A549 (cell line): ENCODE data around the gene DYNC1I2. TPM values are rescaled to one million over a fixed set of nuclear protein-coding genes. Genes with fewer than 3 reads are reported as not detected.

Experiments used
- ATAC-seq, 2 experiments: fragments of 200-7000 bp in 1 of 2; fragments of >200 bp in 1 of 2; cut with Nextera tagmentation in 1 of 2; cut with Tn5 transposase in 1 of 2; 3 replicates each; pipeline versions ENCODE4 v1.8.0 to v1.9.1; 2018 to 2020; ENCODE audit warnings: mild to moderate bottlenecking in 1 of 2, moderate library complexity in 1 of 2
- CTCF ChIA-PET: fragments of 300-600 bp; sonication (Branson Sonifier 250); formaldehyde crosslinking; extraction: SDS; loops from one replicate; lab custom pipeline; 2021; ENCODE audit warnings: antibody characterized with exemption, inconsistent platforms; lab: Yijun Ruan, JAX
- POLR2A ChIA-PET: fragments of 350-600 bp; formaldehyde crosslinking; extraction: SDS; loops from one replicate; lab custom pipeline; 2021; ENCODE audit warnings: antibody characterized with exemption, inconsistent platforms; lab: Yijun Ruan, JAX
- DNase-seq, 2 experiments: peaks; one replicate each; pipeline versions ENCODE4 v3.0.0 to v3.0.0-alpha.2; 2011 to 2016; ENCODE audit warnings: low read depth in 1 of 2, low spot score in 1 of 2
- FAIRE-seq: peaks from 2 replicates; lab custom pipeline; 2011; peaks lifted over from hg19 to GRCh38; lab: Jason Lieb, UNC
- H3K27ac ChIP-seq, 2 experiments: fragments of >200 bp; sonication (Bioruptor Twin); formaldehyde crosslinking; 3 replicates each; pipeline ENCODE4 v1.5.1; 2016 to 2017
- H3K4me1 ChIP-seq: fragments of >200 bp; sonication (Bioruptor Twin); formaldehyde crosslinking; 3 replicates; pipeline ENCODE4 v1.6.1; 2016
- H3K4me2 ChIP-seq: fragments of >200 bp; sonication (Bioruptor Twin); formaldehyde crosslinking; 3 replicates; pipeline ENCODE4 v1.6.1; 2016
- H3K4me3 ChIP-seq: fragments of >200 bp; sonication (Bioruptor Twin); formaldehyde crosslinking; 3 replicates; pipeline ENCODE4 v1.5.1; 2016
- H3K9me3 ChIP-seq: fragments of >200 bp; sonication (Bioruptor Twin); formaldehyde crosslinking; 3 replicates; pipeline ENCODE4 v1.6.1; 2016
- BHLHE40 ChIP-seq: IDR thresholded peaks from 2 replicates; pipeline ENCODE4 v1.6.1; 2012; ENCODE audit warnings: low read depth, low read length, inconsistent platforms
- CBX8 ChIP-seq: fragments of 200-600 bp; sonication (generic); IDR thresholded peaks from 2 replicates; pipeline ENCODE4 v1.6.1; 2016
- EHF ChIP-seq: fragments of 250-450 bp; sonication (Bioruptor Pico); IDR thresholded peaks from 2 replicates; pipeline ENCODE4 v1.5.0; 2020; ENCODE audit warnings: mild to moderate bottlenecking
- EHMT2 ChIP-seq: fragments of 200-600 bp; sonication (generic); IDR thresholded peaks from 2 replicates; pipeline ENCODE4 v1.6.1; 2016; ENCODE audit warnings: antibody characterized with exemption, low read depth, mild to moderate bottlenecking, moderate library complexity
- HOXA7 ChIP-seq: fragments of 250-450 bp; sonication (Bioruptor Pico); IDR thresholded peaks from 2 replicates; pipeline ENCODE4 v1.5.0; 2020; ENCODE audit warnings: mild to moderate bottlenecking, moderate library complexity
- HOXB13 ChIP-seq: fragments of 250-450 bp; sonication (Bioruptor Pico); IDR thresholded peaks from 2 replicates; pipeline ENCODE4 v1.5.0; 2020; ENCODE audit warnings: low read depth, mild to moderate bottlenecking, moderate library complexity
- JUN ChIP-seq, 2 experiments: fragments of >200 bp; sonication (Bioruptor Twin); formaldehyde crosslinking; IDR thresholded peaks; 2 replicates in 1 of 2; 3 replicates in 1 of 2; pipeline ENCODE4 v1.6.1; 2016 to 2017
- JUNB ChIP-seq: fragments of >200 bp; sonication (Bioruptor Twin); formaldehyde crosslinking; IDR thresholded peaks from 2 replicates; pipeline ENCODE4 v1.6.1; 2016
- KDM5A ChIP-seq: fragments of 200-600 bp; sonication (generic); IDR thresholded peaks from 2 replicates; pipeline ENCODE4 v1.6.1; 2016; ENCODE audit warnings: antibody characterized with exemption, mild to moderate bottlenecking
- MAFK ChIP-seq: fragments of 450-650 bp; IDR thresholded peaks from 2 replicates; pipeline ENCODE4 v1.6.1; 2014; ENCODE audit not compliant: partially characterized antibody
- MAZ ChIP-seq: fragments of 150-350 bp; IDR thresholded peaks from 2 replicates; pipeline ENCODE4 v1.6.1; 2014; ENCODE audit warnings: antibody characterized with exemption, low read depth, low read length, borderline replicate concordance
- PHF8 ChIP-seq: fragments of 200-600 bp; sonication (generic); IDR thresholded peaks from 2 replicates; pipeline ENCODE4 v1.6.1; 2016; ENCODE audit warnings: low read depth, mild to moderate bottlenecking, antibody characterized with exemption, moderate library complexity, borderline replicate concordance
- POLR2A ChIP-seq: IDR thresholded peaks from 2 replicates; pipeline ENCODE4 v1.6.1; 2012; ENCODE audit warnings: mild to moderate bottlenecking, low read length
- POLR2AphosphoS2 ChIP-seq: conservative IDR thresholded peaks from 2 replicates; pipeline ENCODE4 v1.6.1; 2012; ENCODE audit warnings: low read length, improper control_type of control experiment, inconsistent platforms
- RARB ChIP-seq: fragments of 250-450 bp; sonication (Bioruptor Pico); IDR thresholded peaks from 2 replicates; pipeline ENCODE4 v1.8.0; 2021; ENCODE audit warnings: mild to moderate bottlenecking, moderate library complexity
- RCOR1 ChIP-seq: fragments of 150-350 bp; IDR thresholded peaks from 2 replicates; pipeline ENCODE4 v1.6.1; 2014; ENCODE audit warnings: antibody characterized with exemption, low read length, low read depth
- RFX5 ChIP-seq: fragments of 450-650 bp; IDR thresholded peaks from 2 replicates; pipeline ENCODE4 v1.7.1; 2014; ENCODE audit warnings: antibody characterized with exemption, mild to moderate bottlenecking, moderate library complexity
- SMC3 ChIP-seq: fragments of >200 bp; sonication (Bioruptor Twin); formaldehyde crosslinking; IDR thresholded peaks from 3 replicates; pipeline ENCODE4 v1.6.1; 2018; ENCODE audit warnings: inconsistent platforms
- SREBF2 ChIP-seq: fragments of 450-650 bp; IDR thresholded peaks from 2 replicates; pipeline ENCODE4 v1.6.1; 2014; ENCODE audit warnings: mild to moderate bottlenecking, moderate library complexity
- ZC3H11A ChIP-seq: fragments of 450-650 bp; IDR thresholded peaks from 2 replicates; pipeline ENCODE4 v1.6.1; 2014; ENCODE audit warnings: antibody characterized with exemption, mild to moderate bottlenecking
- ZFP36 ChIP-seq: fragments of 450-650 bp; IDR thresholded peaks from 2 replicates; pipeline ENCODE4 v1.6.1; 2014; ENCODE audit warnings: borderline replicate concordance; ENCODE audit not compliant: partially characterized antibody
- ZSCAN20 ChIP-seq: fragments of 250-450 bp; sonication (Bioruptor Pico); IDR thresholded peaks from 2 replicates; pipeline ENCODE4 v1.8.0; 2022; ENCODE audit warnings: mild to moderate bottlenecking, moderate library complexity
- WGBS: methylation state at CpG from one replicate; pipeline ENCODE4 v1.1.6; 2017; ENCODE audit errors: missing lambda C conversion rate; 5-methylcytosine and 5-hydroxymethylcytosine counted together
- polyA plus RNA-seq, 4 experiments: library from polyadenylated mRNA; depleted of rRNA in 3 of 4; stranded (reverse); fragments of >200 nt; fragmentation: RNase III in 1 of 4; extraction: RNeasy Plus Mini Kit Qiagen cat#74134 plus additional on column Dnase treatment in 1 of 4; gene quantifications; 2 replicates in 3 of 4; 3 replicates in 1 of 4; pipeline ENCODE4 v1.2.3, GENCODE V29; 2011 to 2017
- TF ChIP-seq, protein P1 (sequence below): fragments of 200-600 bp; sonication (generic); IDR thresholded peaks from 2 replicates; pipeline ENCODE4 v1.6.1; 2016; ENCODE audit warnings: antibody characterized with exemption, mild to moderate bottlenecking, moderate library complexity
- TF ChIP-seq, protein P2 (sequence below): fragments of 250-450 bp; sonication (Bioruptor Pico); IDR thresholded peaks from 2 replicates; pipeline ENCODE4 v1.5.0; 2021; ENCODE audit warnings: mild to moderate bottlenecking, moderate library complexity, borderline replicate concordance
- TF ChIP-seq, protein P3 (sequence below): fragments of 150-350 bp; IDR thresholded peaks from 2 replicates; pipeline ENCODE4 v1.6.1; 2014; ENCODE audit warnings: low read depth, mild to moderate bottlenecking, low read length
- TF ChIP-seq, protein P4 (sequence below): fragments of >200 bp; sonication (Bioruptor Twin); formaldehyde crosslinking; IDR thresholded peaks from 2 replicates; pipeline ENCODE4 v1.6.1; 2016
- TF ChIP-seq, protein P5 (sequence below): IDR thresholded peaks from 2 replicates; pipeline ENCODE4 v1.6.1; 2012; ENCODE audit warnings: low read depth, borderline replicate concordance

DYNC1I2 gene
- polyA plus RNA-seq, 2 of the 4 experiments (the other 2 are of a cell fraction) = 87.6 to 150 TPM

DNA sequence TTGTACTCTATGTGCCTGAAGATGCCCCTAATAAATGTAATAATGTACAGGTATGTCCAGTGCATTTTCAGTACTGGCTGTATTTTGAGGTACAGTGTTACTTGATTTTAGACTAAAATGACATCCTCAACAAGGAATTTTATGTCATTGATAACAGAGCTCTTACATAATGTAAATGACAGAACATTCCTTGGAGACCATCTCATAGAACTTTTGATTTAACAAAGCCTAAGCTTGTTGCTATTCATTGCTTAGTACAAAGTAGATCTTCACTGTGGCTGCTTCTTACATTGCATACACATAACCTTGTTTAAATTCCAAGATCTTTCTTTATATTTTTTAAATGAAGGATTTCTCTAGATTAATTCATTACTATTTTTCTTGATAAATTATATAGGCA lies 24.1 kb downstream of the DYNC1I2 start:
- CTCF ChIA-PET = interaction anchor here (1.2 to 2.9 kb wide), 2 partner anchors 395 to 416 kb away, joined by 4 to 9 read pairs; no protein-coding TSS in a partner anchor
- POLR2A ChIA-PET = no interaction called here
- TF ChIP-seq RCOR1 = no peak
- TF ChIP-seq, protein P1, sequence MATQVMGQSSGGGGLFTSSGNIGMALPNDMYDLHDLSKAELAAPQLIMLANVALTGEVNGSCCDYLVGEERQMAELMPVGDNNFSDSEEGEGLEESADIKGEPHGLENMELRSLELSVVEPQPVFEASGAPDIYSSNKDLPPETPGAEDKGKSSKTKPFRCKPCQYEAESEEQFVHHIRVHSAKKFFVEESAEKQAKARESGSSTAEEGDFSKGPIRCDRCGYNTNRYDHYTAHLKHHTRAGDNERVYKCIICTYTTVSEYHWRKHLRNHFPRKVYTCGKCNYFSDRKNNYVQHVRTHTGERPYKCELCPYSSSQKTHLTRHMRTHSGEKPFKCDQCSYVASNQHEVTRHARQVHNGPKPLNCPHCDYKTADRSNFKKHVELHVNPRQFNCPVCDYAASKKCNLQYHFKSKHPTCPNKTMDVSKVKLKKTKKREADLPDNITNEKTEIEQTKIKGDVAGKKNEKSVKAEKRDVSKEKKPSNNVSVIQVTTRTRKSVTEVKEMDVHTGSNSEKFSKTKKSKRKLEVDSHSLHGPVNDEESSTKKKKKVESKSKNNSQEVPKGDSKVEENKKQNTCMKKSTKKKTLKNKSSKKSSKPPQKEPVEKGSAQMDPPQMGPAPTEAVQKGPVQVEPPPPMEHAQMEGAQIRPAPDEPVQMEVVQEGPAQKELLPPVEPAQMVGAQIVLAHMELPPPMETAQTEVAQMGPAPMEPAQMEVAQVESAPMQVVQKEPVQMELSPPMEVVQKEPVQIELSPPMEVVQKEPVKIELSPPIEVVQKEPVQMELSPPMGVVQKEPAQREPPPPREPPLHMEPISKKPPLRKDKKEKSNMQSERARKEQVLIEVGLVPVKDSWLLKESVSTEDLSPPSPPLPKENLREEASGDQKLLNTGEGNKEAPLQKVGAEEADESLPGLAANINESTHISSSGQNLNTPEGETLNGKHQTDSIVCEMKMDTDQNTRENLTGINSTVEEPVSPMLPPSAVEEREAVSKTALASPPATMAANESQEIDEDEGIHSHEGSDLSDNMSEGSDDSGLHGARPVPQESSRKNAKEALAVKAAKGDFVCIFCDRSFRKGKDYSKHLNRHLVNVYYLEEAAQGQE = no peak
- TF ChIP-seq MAZ = no peak
- no peak for TF ChIP-seq ZC3H11A
- TF ChIP-seq, protein P2, sequence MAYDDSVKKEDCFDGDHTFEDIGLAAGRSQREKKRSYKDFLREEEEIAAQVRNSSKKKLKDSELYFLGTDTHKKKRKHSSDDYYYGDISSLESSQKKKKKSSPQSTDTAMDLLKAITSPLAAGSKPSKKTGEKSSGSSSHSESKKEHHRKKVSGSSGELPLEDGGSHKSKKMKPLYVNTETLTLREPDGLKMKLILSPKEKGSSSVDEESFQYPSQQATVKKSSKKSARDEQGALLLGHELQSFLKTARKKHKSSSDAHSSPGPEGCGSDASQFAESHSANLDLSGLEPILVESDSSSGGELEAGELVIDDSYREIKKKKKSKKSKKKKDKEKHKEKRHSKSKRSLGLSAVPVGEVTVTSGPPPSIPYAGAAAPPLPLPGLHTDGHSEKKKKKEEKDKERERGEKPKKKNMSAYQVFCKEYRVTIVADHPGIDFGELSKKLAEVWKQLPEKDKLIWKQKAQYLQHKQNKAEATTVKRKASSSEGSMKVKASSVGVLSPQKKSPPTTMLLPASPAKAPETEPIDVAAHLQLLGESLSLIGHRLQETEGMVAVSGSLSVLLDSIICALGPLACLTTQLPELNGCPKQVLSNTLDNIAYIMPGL (CRISPR knock-in tag) = no peak
- TF ChIP-seq SMC3 = no peak
- TF ChIP-seq RFX5 = no peak
- Histone ChIP-seq H3K27ac (no peak overlapping the region), H3K4me2 (no peak overlapping the region), H3K4me3 (no peak overlapping the region), H3K4me1 (peaks cover 38% of the 10 kb centered on the region), H3K9me3 (no peaks in the 10 kb centered on the region)
- ATAC-seq = no peak
- no peak for DNase-seq
- FAIRE-seq = no peak

DNA sequence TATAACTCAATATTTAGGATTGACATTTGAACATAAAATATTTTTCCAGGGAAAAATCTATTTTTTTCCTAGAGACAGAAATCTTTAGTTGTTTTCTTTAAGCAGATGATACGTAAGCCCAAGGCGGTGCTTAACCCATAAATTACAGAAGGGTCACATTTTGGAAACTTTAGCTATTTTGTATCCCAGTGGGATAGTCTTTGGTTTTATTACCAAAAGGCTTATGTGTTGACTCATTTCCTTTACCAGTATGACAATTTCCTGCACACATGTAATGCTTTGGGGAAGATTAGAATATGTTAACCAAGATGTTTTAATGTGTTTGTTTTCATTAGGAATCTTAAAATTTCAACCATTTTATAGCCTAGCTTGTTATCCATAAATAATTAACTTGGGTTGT lies 24.8 kb downstream of the DYNC1I2 start:
- CTCF ChIA-PET = interaction anchor here (1.0 to 2.9 kb wide), 4 partner anchors 8 to 402 kb away, joined by 3 to 9 read pairs (median 4); no protein-coding TSS in a partner anchor

DNA sequence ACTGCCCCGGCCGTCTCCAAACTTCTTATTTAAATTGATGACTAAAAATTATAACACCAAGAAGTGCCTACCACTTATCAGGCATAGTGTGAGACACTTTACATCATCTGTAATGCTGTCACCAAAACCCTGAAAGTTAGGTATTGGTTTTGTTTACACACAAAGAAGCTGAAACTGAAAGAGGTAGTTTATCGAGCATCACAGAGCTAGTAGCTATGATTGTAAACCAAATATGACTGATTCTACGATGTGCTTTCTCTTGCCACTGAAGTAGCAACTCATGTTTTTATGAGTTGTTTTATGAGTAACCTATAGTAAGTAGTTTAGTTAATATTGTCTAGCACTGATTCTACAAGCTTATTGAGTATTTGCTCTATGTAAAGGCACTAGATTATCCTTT lies 31.5 kb downstream of the DYNC1I2 start:
- CTCF ChIA-PET = interaction anchor here (0.8 to 1.2 kb wide), 3 partner anchors 90 to 408 kb away, joined by 3 read pairs; partner anchors contain the start of gene DLX2
- POLR2A ChIA-PET = no interaction called here
- DNase-seq (no peak), ATAC-seq (no peak), FAIRE-seq (no peak)
- WGBS = 96% methylated on average over 4 of the region's 4 CpGs
- Histone ChIP-seq H3K4me2 (no peak overlapping the region), H3K9me3 (no peaks in the 10 kb centered on the region), H3K27ac (no peak overlapping the region), H3K4me3 (no peak overlapping the region), H3K4me1 (no peaks in the 10 kb centered on the region)
- TF ChIP-seq, protein P3, sequence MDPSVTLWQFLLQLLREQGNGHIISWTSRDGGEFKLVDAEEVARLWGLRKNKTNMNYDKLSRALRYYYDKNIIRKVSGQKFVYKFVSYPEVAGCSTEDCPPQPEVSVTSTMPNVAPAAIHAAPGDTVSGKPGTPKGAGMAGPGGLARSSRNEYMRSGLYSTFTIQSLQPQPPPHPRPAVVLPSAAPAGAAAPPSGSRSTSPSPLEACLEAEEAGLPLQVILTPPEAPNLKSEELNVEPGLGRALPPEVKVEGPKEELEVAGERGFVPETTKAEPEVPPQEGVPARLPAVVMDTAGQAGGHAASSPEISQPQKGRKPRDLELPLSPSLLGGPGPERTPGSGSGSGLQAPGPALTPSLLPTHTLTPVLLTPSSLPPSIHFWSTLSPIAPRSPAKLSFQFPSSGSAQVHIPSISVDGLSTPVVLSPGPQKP = no peak
- no peak for TF ChIP-seq JUNB
- no peak for TF ChIP-seq HOXB13
- TF ChIP-seq KDM5A = no peak
- no peak for TF ChIP-seq ZFP36
- no peak for TF ChIP-seq EHMT2
- TF ChIP-seq JUN (IDR thresholded peaks at IDR 0.05) = no peak
- TF ChIP-seq HOXA7 = no peak
- TF ChIP-seq CBX8 = no peak
- no peak for TF ChIP-seq POLR2A
- TF ChIP-seq SREBF2 = no peak
- no peak for TF ChIP-seq POLR2AphosphoS2
- no peak for TF ChIP-seq EHF (CRISPR knock-in tag)
- no peak for TF ChIP-seq BHLHE40
- TF ChIP-seq, protein P4, sequence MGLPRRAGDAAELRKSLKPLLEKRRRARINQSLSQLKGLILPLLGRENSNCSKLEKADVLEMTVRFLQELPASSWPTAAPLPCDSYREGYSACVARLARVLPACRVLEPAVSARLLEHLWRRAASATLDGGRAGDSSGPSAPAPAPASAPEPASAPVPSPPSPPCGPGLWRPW = no peak

More for the DNA sequence above, 24.8 kb downstream of the DYNC1I2 start:
- 82% methylated on average over 2 of the region's 2 CpGs for WGBS
- Histone ChIP-seq H3K9me3 (no peaks in the 10 kb centered on the region), H3K4me2 (peak overlapping the region; percentile 16; the same call in 2 of the 3 replicates), H3K27ac (no peak overlapping the region)
- FAIRE-seq = peak; percentile 72
- no peak for DNase-seq
- ATAC-seq = no peak
- TF ChIP-seq ZSCAN20 (CRISPR knock-in tag) = no peak
- no peak for TF ChIP-seq POLR2A
- TF ChIP-seq, protein P5, sequence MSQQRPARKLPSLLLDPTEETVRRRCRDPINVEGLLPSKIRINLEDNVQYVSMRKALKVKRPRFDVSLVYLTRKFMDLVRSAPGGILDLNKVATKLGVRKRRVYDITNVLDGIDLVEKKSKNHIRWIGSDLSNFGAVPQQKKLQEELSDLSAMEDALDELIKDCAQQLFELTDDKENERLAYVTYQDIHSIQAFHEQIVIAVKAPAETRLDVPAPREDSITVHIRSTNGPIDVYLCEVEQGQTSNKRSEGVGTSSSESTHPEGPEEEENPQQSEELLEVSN = no peak
- TF ChIP-seq RFX5 = no peak
- TF ChIP-seq RARB = no peak
- no peak for TF ChIP-seq PHF8
- TF ChIP-seq MAFK = no peak
- TF ChIP-seq, all 56 proteins: peak for 0
- POLR2A ChIA-PET = no interaction called here
- peaks cover 34% of the 10 kb centered on the region for H3K4me1 ChIP-seq
- no peak overlapping the region for H3K4me3 ChIP-seq
